Choroid plexus epithelial cell (primary cell): ENCODE results near the gene TBC1D1.

Source experiments
- DNase-seq: peaks from one replicate; pipeline ENCODE4 v3.0.0-alpha.2; 2010; ENCODE audit warnings: low read depth
- H3K4me3 ChIP-seq: 2 replicates; pipeline ENCODE4 v1.5.1; 2011; ENCODE audit warnings: low read depth, mild to moderate bottlenecking, control low read depth, low read length, moderate library complexity
- TF ChIP-seq, protein P1 (sequence below): conservative IDR thresholded peaks from 2 replicates; pipeline ENCODE4 v1.5.1; 2011; ENCODE audit warnings: low read depth, mild to moderate bottlenecking, control low read depth, inconsistent platforms, low read length, moderate library complexity

TBC1D1 gene

GRCh38 chr4:38155589-38156294, 264.9 kb downstream of the TBC1D1 start:
- no peak for DNase-seq
- TF ChIP-seq, protein P1, sequence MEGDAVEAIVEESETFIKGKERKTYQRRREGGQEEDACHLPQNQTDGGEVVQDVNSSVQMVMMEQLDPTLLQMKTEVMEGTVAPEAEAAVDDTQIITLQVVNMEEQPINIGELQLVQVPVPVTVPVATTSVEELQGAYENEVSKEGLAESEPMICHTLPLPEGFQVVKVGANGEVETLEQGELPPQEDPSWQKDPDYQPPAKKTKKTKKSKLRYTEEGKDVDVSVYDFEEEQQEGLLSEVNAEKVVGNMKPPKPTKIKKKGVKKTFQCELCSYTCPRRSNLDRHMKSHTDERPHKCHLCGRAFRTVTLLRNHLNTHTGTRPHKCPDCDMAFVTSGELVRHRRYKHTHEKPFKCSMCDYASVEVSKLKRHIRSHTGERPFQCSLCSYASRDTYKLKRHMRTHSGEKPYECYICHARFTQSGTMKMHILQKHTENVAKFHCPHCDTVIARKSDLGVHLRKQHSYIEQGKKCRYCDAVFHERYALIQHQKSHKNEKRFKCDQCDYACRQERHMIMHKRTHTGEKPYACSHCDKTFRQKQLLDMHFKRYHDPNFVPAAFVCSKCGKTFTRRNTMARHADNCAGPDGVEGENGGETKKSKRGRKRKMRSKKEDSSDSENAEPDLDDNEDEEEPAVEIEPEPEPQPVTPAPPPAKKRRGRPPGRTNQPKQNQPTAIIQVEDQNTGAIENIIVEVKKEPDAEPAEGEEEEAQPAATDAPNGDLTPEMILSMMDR, result no peak
- H3K4me3 ChIP-seq, result no peak overlapping the region

DNA sequence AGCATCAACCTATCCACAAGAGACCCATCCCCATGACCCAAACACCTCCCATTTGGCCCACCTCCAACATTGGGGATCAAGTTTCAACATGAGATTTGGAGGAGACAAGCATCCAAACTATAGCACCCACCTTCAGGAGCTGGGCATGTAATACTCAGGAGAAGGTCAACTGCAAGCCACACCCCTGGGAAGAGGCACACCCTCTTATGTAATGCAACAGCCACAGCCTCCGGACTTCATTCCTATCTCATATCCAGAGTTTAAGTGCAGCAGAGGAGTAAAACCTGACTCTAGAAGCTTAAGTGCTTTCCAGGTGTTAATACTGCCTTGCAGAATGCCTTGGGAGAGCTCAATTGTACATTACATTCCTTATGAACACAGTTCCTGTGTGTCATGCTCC, 266.7 kb downstream of the TBC1D1 start:
- DNase-seq, result no peak
- TF ChIP-seq, protein P1, result no peak
- H3K4me3 ChIP-seq, result no peak overlapping the region

DNA sequence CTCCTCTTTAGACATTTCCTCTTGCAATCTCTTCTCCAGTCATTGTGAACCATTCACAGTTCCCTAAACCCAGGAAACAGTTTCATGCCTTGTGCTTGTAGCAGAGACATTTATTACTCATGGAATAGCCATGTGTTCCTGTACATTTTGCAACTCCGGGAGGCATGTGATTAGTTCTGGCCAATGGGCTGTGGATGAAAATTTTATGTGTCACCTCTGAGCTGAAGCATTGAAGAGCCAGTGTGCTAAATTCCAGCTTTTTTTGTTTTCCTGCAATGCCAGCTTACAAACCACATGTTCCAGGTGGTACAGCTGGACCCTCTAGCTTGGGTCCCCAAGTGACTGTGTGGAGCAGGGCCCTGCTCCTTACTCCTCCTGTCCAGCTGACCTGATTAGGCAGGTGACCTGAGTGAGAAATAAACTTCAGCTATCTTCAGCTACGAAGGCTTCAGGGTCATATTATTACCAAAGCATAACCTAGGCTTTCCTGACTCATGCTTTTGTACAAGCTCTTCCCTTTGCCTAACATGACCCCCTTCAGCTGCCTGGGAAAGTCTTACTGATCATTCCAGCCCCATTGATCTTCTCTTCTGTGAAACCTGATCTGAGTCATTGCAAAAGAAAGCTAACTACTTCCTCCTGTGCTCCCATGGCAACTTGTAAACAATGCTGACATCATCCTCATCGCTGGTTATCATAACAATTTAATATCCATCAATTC, 269.8 kb downstream of the TBC1D1 start:
- TF ChIP-seq, protein P1, result no peak
- peak; percentile 98 for DNase-seq
- H3K4me3 ChIP-seq, result no peak overlapping the region

- TF ChIP-seq, protein P1, result no peak
- no peak for DNase-seq
- H3K4me3 ChIP-seq, result no peak overlapping the region
These were observed 270.6 kb downstream of the TBC1D1 start for GRCh38 chr4:38161208-38162113.

DNA sequence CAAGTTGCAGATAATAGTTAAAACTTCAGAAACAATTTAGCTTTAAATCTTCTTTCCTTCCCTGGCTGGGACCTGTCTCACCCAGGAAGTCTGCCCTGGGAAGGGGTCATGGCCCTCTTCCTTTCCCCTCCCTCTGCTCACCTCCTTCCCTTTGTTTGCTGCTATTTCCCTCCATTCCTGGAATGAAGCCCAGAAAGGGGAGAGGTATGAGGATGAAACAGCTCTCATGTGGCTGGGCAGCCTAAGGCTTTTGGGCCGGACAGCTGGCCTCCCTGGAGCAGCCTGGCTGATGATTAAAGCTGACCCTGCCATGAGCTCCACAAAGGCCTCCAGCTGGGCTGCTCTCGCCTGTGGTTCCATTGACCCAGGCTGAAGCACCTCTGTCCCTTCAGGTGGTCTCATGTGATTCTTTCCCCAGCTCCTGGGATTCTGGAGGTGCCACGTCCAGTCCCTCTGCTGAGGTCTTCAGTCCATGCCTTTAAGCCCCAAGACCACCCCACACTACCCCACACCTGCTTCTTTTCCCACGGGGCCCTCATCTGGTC, 271.4 kb downstream of the TBC1D1 start:
- DNase-seq, result peak; percentile 94
- TF ChIP-seq, protein P1, result no peak
- H3K4me3 ChIP-seq, result no peak overlapping the region

- TF ChIP-seq, protein P1, result no peak
- no peak overlapping the region for H3K4me3 ChIP-seq
- DNase-seq, result peak; percentile 64
These were observed 272.5 kb downstream of the TBC1D1 start for GRCh38 chr4:38163216-38164006.
